GM18499 (cell line): ENCODE results near the gene MED9.

Source experiments
- ATAC-seq: cut with Tn5 transposase; IDR thresholded peaks from one replicate; pipeline ENCODE4 v1.9.1; 2021; ENCODE audit warnings: moderate number of reproducible peaks; ENCODE audit not compliant: insufficient read depth, unreplicated experiment

The MED9 gene

DNA sequence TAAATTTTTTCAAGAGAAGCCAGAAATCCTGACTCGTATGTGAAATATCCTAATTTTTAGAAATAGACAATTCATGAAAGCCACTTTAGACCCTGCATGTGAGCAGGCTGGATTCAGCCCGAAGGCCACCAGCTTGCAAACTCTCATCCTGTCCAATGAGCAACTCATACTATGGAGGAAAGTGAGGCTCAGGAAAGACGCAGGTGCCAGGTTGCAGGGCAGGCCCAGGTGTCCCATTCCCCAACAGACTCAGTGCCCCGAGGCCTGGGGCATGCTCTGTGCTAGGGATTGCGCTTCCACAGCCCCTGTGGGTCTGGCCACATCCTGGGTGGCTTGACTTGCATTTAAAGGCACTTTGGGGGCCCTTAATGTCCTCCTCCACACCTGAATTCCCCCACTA lies 36.1 kb downstream of the MED9 start:
- ATAC-seq, result no peak

DNA sequence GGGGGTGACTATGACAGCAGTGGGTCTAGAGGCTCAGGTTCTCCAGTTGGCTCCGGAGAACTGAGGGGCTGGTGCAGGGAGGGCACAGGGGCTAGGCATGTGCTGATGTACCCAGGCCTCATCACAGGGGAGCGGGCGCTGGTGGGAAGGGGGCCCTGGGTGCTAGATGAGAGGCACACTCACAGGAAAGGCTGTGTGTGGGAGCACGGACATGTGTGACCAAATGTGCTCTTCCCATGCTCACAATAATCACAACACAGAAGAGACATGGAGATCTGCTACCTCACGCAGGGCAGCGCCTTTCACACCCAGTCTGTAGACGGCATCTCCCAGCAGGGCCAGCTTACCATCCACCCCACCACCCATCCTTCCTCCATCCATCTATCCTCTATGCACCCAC lies 36.8 kb downstream of the MED9 start:
- ATAC-seq, result no peak

DNA sequence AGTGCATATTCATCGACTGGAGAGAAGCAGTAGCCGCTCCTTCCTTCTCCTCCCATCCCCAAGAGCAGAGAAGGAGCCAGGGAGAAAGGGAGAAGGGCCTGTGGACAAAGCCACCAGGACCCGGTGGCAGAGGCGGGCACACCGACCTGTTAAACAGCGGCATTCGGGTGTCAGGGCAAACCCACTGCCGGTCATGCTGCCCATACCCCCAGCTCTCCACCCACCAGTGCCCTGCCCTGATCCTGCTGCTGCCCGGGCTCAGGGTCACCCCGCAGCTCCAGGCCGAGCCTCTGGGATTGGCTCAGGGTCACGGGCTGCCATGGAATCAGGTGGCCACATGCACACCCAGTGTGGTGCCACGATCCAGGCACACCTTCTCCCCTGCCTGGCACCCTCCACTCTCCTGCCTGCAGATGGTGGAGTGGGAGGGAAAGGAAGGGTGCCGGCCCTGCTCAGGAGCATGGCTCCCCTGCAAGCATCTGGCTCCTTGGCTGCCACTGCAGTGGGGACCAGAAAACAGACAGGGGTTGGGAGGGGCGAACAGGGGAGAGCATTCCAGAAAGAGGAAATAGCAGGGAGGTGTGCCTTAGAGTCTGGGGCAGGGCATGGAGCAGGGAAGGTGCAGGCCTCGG lies 37.7 kb downstream of the MED9 start:
- no peak for ATAC-seq

DNA sequence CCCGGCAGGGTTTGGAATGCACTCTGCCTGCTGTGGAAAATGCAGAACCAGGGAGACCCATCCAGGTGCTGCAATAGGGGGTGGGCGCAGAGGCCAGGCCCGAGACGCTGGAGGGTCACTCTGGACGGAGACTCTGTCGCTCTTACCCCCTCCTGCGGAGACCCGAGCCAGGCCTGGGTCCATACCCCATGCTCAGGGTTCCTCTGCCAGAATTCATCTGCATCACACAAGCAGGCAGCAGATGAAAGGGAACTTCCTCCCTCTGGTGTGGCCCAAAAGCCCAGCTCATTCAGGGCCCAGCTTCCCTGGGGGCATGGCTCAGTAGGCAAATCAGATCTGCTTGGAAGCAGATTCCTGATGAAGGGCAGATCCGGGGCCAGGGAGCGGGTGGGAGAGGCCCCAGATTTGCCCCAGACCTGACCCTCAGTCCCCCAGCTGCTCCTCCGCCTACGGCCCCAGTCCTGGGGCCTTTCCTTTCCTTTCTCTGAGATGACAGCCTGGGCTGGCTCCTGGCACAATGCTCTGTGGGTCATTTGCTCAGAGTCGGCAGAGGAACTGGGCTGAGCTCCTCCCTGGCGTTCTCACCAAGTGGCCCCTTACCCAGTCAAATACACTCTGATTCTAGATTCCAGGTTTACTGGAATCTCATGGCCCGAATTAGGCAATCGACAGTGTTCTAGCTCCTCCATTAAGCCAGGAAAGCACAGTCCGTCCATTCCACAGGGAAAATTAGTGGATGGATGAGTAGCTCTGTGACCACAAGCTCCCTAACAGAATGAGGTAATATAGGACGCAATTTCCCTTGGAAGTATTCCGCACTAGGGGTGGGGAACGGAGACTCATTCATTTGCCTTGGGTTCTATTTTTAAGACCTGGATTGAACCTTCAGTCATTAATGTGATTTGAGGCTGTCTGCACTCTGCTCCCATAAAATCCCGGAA lies 38.5 kb downstream of the MED9 start:
- no peak for ATAC-seq

DNA sequence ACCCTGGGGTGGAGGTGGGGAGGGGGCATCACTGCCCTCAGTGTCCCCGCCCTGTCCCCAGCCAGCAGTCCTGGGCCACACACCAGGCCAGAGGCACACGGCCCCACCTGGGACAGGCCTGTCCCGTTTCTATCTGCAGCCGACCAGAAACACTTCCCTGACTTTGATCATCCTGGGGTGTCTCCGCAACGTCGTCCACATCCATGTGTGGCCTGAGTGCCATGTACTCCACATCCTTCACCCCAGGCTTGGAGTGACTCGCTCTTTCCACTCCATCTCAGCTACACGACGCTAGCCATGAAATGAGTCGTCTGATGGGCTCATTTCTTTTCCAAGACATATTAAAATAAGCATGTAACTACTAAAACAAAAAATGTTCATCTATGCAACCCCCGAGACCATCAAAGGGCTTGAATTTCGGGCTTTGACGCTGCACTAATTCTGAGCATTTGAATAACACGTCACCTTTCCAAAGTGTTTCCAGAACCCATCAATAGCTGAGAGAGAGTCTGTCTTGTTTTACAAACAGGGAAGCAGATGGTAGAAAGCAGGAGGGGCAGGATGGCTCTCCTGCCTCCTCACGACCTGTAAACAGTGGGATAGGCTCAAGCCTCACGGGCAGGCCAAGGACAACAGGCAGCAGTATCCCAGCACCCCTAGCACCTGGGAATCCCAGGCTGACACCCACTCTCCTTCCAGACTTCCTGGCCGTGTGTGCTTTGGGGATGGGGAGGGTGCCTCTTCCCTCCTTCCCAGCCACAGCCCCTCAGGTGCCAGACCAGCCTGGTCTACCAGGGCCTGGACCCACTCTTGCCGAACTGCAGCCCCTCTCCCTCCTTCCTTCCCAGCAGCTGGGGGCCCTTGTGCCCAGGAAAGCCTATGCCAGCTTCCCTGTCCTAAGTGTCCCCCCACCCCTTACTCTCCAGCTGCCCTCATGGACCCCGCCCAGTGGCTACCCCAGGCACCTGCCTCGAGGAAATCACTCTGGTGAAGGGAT lies 39.4 kb downstream of the MED9 start:
- ATAC-seq, result no peak

DNA sequence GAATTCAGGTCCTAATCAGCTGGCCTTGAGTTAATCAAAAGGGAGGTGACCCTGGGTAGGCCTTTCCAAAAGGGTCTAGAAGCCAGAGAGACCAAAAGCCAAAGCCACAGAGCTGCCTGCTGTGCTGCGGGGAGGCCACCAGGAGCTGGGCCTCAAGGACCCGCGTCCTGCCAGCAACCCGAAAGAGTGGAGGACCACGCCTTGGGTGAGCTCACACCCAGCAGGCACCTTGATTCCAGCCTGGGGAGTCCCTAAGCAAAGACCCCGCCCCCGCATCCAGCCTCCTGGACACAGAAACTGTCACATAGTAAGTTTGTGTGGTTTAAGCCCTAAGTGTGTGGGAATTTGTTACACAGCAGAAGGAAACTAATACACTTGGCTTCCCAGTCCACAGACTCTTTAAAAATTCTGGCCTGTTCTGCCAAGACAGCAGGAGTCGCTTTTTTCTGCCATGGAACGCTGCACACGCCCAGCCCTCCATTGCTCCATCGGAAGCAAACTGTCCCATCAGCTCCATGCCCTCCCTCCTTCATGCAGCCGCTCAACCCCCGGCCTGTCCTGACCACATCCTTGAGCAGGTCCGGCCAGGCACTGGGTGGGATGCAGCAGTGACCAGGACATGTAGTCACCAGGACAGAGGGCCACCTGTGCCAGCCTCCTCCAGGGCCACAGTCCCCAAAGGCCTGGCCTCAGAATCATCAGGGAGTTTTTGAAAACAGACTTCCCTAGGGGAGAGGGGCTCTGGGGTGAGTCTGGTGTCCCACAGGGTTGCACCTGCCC lies 40.3 kb downstream of the MED9 start:
- ATAC-seq, result no peak

DNA sequence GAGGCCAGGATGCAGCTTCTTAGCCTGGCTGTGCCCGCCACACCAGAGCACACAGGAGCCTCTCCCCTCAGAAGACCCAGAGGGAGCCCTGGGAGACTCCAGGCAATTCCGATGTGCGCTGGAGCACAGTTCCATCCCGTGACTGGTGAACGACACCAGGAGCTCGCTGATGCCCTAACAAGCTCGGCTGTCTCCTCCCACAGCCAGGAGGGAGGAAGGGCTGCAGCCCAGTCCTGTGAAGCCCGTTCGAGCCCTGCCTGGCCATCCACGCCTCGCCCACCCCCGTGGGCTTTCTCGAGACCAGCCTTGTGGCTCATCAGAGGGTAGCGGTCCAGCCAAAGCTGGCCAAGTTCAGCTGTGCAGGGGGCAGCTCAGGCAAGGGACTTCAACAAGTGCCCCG lies 41.2 kb downstream of the MED9 start:
- ATAC-seq, result no peak

DNA sequence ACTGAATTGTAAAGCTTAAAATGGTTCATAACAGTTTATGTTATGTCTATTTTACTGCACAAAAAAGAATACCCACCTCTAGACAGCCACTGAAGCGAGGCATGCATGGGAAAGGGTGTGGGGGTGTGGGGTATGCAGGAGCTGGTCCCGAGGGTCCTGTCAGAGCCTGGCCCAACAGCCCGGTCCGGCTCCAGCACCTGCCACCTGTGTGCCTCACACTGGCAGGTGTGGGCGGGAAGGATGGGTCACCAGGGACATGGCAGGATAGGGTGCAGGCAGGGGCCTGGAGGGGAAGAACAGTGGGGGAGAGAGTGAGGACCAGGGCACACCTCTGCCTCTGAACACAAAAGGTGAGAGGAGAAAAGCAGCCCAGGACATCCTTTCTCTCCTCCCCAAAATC lies 42.2 kb downstream of the MED9 start:
- no peak for ATAC-seq

DNA sequence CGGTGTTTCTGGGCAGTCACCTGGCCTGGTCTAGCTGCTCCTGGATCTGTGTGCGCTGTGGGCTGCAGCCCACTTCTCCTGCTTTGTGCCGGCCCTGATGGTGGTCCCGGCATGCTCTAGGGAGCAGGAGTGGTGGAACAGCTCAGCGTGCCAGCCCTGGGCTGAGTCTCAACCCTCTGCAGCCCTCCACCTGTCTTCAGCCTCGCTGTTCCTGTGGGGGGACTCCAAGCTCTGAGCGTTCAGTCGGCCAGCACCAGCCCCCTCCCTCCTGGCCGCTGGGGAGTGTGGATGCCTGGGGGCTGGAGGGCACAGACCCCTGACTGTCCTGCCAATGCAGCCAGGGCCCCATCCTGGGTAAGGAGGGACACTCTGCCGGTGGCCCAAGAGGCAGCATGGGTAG lies 43.1 kb downstream of the MED9 start:
- no peak for ATAC-seq

DNA sequence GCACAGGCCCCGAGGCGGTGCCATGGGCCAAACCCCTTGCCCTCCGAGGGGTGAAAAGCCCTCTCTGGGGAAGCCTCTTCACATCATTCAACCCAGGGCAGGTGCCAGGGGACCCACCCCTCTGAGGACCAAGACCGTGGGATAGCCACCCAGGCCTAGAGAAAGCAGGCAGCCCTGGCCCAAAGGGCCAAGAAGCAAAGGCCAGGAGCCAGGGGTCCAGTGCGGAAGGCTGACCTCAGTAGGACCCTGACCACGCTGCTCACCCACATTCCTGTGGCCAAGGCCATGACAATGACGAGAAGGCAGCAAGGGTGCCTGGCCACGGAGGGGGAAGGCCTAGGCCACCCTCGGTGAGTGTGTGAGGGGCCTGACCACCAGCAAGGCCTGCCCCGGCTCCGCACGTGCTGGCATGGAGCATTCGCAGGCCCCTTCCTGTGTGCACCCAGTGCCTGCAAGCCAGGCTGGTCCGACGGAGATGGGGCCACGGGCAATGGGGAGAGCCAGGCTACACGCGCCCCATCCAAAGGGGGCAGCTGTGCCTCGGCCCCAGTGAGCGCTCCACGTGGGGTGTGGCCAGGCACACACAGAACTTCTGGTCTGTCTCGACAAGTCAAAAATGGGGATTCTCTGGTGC lies 43.9 kb downstream of the MED9 start:
- no peak for ATAC-seq

DNA sequence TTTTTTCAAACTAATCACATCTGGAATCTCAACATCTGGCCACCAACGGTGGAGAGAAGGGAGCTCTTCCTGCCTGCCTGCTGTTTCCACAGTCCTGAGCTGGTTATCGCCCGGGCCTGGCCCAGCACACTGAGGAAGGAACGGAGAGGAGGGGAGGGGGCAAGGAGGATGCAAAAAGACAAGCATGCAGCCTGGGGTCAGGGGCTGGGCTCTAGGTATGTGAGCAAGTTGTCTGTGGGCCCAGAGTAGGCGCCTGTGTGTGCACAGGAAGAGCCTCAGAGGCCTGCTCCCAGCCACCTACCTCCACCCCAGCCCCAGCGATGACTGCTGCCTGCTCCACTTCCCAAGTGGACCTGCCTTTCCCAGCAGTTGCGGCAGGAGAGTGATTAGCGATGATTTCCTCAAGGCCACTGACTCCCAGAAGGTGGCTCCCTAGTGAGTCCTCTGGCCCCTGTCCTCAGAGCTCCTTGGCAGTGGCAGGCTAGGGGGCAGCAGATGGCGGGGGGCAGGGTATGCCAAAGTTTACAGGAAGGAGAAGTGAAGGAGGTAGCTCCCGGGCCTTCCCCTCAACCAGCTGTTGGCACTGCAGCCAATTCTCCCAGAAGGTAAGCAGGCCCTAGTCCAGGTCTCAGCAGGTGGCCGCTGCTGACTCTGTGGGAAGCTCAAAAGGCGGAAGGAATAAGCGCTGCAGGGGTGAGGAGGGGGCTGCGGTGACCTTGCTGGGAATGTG lies 46.4 kb downstream of the MED9 start:
- ATAC-seq, result no peak

DNA sequence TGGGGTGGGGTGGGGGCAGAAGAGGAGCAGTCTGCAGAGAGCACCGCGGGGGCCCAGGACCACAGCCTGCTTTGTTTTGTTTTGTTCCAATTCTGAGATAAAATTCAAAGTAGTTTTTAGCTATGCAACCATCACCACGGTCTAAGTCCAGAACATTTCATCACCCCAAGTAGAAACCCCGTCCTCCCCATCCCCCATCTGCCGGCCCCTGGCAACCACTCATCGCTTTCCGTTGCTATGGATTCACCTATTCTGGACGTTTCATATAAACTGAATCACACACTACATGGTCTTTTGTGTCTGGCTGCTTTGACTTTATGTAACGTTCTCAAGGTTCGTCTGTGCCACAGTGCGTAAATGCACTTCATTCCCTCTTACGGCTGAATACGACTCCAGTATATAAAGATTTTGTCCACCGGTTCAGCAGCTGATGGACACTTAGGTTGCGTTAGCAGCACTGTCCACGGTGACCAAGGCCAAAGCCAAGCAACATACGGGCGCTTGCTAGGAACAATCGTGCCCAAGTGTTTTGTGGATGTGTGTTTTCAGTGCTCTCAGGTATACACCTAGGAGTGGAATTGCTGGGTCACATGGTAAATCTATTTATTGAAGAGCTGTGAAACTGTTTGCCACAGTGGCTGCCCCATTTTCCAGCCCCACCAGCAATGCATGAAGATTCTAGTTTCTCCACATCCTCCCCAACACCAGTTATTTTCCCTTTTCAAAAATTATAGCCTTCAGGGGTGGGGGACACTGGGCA lies 47.1 kb downstream of the MED9 start:
- no peak for ATAC-seq

DNA sequence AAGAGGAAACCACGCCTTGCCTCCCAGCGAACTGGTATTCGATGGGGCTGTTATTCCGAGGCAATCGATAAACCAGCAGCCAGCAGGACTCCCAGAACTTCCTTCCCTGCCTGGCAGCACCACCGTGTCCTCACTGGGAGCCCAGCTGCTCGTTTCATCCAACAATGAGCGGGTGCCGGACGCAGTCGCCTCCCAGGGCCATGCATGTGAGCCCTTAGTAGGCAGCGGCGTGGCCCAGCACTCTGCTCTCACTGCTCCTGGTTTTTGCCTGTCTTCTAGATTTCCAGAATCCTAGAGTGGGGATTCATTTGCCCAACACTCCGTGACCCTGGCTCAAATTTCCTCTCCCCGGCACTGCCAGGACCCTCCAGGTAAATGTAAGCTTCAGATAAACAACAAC lies 48.5 kb downstream of the MED9 start:
- no peak for ATAC-seq

DNA sequence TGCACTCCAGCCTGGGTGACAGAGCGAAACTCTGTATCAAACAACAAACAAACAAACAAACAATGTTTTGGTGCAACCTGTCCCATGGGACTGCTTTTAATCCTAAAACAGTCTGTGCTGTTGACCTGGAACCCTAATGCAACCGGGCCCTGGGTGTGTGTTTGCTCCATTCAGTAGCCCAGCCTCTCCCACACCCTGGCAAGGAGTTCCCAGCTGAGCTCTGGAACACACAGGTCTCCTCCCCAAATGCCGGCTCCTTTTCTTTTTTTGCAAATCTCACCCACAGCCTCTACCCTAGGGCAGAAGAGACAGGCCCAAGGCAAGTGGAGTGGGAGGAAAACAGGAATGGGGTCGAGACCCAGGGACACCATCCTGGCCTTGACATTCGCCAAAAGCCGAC lies 49.2 kb downstream of the MED9 start:
- no peak for ATAC-seq

DNA sequence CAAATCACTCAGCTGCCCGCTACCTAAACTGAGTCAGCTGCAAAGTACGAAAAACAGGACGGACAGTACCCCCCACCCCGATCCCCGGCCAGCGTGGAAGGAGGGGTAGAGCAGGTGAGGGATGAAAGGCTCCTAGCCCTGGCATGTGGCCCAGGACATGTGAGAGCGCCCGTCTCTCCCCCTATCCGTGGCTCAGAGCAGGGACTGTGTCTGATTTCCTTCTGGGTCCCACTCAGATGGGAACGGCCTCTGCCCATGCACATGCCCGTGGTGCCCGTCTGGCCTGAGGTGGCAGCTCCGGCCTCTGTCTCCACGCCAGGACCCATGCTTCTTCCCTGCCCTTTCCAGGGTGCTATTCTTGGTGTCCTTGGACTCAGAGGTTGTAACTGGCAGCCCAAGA lies 49.6 kb downstream of the MED9 start:
- ATAC-seq, result no peak

DNA sequence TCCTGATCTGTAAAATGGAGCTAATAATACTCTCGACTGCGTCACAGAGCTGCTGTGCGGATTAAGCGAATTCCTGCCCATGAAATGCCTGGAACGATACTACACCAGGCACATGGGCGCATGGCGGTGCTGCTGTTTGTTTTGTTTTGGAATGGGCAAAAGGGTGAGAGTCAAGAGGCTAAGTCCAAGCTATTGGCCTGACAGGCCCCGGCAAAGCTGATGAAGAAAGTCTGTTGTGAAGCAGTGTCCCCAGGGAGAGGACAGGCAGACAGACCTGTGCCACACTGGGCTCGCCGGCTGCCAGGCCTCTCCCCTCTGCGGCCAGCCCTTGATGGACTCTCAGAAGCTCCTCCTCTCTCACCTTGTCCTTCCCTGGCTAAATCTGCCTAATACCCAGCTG lies 50.7 kb downstream of the MED9 start:
- ATAC-seq, result no peak

DNA sequence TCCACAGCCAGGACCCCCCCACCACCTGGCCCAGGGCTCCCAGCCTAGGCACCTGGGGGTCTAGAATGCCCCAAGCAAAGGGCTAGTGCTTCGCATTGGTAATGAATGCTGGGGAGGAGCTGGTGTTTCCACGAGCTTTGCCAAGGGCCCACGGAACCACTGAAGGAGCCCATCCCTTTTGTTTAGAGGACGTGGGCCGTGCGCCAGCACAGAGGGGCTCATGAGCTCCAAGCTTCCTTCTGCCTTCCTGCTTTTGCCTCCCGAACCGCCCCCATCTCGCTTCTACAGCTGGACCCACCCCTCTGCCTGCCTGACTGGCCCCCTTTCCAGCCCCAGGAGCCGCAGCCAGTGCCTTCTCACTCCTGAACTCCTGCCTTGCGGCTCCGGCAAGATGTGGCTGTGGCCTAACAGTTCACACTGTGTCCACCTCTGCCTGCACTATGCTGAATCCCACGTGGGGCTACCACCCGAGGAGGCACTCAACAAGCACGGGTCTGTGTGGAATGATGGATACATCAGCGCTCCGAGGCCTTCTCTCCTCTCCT lies 51.2 kb downstream of the MED9 start:
- ATAC-seq, result no peak
